Muscle of leg (tissue), 11 donors: ENCODE measurements around the gene BACE2. TPM values are rescaled to one million over a fixed set of nuclear protein-coding genes. Genes with fewer than 3 reads are reported as not detected.

Source experiments
- DNase-seq: peaks from one replicate; pipeline ENCODE4 v3.0.0; 2013
- H3K27ac ChIP-seq: one replicate; pipeline ENCODE4 v1.5.1; 2013; ENCODE audit warnings: mild to moderate bottlenecking, low read length, control low read depth
- H3K27me3 ChIP-seq: one replicate; pipeline ENCODE4 v1.6.1; 2013; ENCODE audit warnings: low read length; ENCODE audit not compliant: control insufficient read depth, insufficient read depth
- H3K36me3 ChIP-seq: one replicate; pipeline ENCODE4 v1.6.1; 2013; ENCODE audit warnings: low read length; ENCODE audit not compliant: control insufficient read depth, insufficient read depth
- H3K4me1 ChIP-seq: one replicate; pipeline ENCODE4 v1.6.1; 2013; ENCODE audit warnings: low read length; ENCODE audit not compliant: control insufficient read depth, insufficient read depth
- H3K4me3 ChIP-seq: one replicate; pipeline ENCODE4 v1.5.1; 2013; ENCODE audit warnings: low read length, control low read depth
- H3K9me3 ChIP-seq: replicated peaks from 2 replicates; pipeline ENCODE4 v1.6.1; 2013; ENCODE audit warnings: low read depth, low read length; ENCODE audit not compliant: control insufficient read depth
- WGBS: methylation state at CpG from one replicate; pipeline ENCODE4 v1.1.5; 2013; ENCODE audit warnings: missing lambda C conversion rate; ENCODE audit not compliant: insufficient coverage; 5-methylcytosine and 5-hydroxymethylcytosine counted together
- polyA plus RNA-seq, 8 donors: library from polyadenylated mRNA; unstranded; fragments of 120-200 nt; gene quantifications; one replicate each; pipeline versions ENCODE4 v1.2.1 to v1.2.3, GENCODE V29; 2013; ENCODE audit warnings: inconsistent platforms in 1 of 8, low replicate concordance in 1 of 8; ENCODE audit not compliant: insufficient read length in 8 of 8, insufficient read depth in 1 of 8
- total RNA-seq: library from RNA; stranded (reverse); fragments of 120-200 nt; gene quantifications from one replicate; pipeline ENCODE4 v1.2.4, GENCODE V29; 2013

Gene BACE2
- total and polyA plus RNA-seq, 9 donors, result 28.6 to 56.1 (median 39.3) TPM

DNA sequence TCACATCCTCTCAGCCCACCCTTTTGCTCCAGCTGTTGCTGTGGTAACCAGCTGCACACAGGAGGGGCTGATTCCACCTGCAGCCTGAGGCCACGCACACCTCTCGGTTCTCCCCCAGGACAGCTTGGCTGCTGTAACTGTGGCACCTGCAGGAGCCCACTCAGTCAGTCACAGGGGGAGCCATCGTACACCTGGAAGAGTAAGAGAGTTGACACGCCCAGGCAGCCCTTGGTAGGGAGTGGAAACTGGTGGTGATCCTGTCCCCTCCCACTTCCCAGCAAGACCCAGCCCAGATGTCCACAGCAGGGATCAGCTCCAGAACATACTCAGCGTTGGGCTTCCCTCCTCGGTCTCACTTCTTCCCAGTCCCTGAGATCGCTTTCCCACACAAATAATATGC lies 32.2 kb upstream of the BACE2 start:
- H3K4me3 ChIP-seq, result no peak overlapping the region
- peak overlapping the region; percentile 65 for H3K27ac ChIP-seq
- peaks cover 30% of the 10 kb centered on the region for H3K4me1 ChIP-seq
- 48% methylated on average over 4 of the region's 7 CpGs for WGBS
- DNase-seq, result peak; percentile 64
- H3K27me3 ChIP-seq, result peaks cover 3% of the 10 kb centered on the region
- no peaks in the 10 kb centered on the region for H3K36me3 ChIP-seq
- H3K9me3 ChIP-seq, result no peaks in the 10 kb centered on the region

DNA sequence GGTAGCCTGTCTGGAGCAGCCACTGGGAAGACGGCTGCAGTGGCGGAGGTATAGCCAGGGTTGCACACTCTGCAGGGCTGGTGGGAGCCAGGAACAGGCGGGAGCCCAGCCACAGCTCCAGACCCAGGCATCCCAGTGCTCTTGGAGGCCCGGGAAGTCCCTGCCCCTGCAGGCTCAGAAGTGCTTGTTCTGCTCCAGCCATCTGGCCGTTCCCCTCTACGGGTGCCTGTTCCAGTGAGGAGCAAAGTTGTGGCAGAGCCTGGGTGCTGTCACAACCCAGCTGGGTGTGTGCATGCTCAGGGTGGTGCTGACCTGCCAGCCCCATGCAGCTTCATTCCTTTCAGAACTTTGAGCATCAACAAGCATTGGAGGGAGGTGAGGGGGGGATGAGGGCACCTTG lies 31.7 kb upstream of the BACE2 start:
- WGBS, result 69% methylated on average over 3 of the region's 6 CpGs
- H3K27ac ChIP-seq, result no peak overlapping the region
- H3K27me3 ChIP-seq, result peaks cover 3% of the 10 kb centered on the region
- no peak overlapping the region for H3K4me3 ChIP-seq
- H3K9me3 ChIP-seq, result no peaks in the 10 kb centered on the region
- no peak for DNase-seq
- H3K36me3 ChIP-seq, result no peaks in the 10 kb centered on the region
- peaks cover 36% of the 10 kb centered on the region for H3K4me1 ChIP-seq

DNA sequence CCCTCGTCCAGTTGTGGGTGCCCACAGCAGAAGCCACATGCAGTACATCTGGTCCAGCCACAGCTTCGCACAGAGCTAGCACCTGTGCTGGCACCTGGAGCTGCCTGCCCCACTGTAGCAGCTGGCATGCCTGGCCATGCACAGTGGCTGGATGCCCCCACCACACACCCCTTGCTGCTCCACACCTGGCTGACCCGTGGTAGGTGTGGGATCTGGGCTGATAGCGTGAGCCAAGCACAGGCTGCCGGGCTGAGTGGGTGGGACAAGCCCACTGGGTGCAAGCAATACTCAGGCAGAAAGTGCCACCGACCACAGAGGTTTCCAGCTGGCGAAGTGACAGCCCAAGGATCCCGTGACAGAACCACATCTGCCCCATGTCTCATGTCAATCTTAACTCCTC lies 30.6 kb upstream of the BACE2 start:
- peaks cover 44% of the 10 kb centered on the region for H3K4me1 ChIP-seq
- H3K9me3 ChIP-seq, result no peaks in the 10 kb centered on the region
- peaks cover 3% of the 10 kb centered on the region for H3K27me3 ChIP-seq
- no peak overlapping the region for H3K27ac ChIP-seq
- H3K36me3 ChIP-seq, result no peaks in the 10 kb centered on the region
- WGBS, result 87% methylated on average over 8 of the region's 8 CpGs
- DNase-seq, result no peak
- H3K4me3 ChIP-seq, result no peak overlapping the region

- no peak for DNase-seq
- H3K4me3 ChIP-seq, result no peak overlapping the region
- H3K9me3 ChIP-seq, result no peaks in the 10 kb centered on the region
- peaks cover 49% of the 10 kb centered on the region for H3K4me1 ChIP-seq
- H3K27me3 ChIP-seq, result peaks cover 3% of the 10 kb centered on the region
- H3K27ac ChIP-seq, result no peak overlapping the region
- no peaks in the 10 kb centered on the region for H3K36me3 ChIP-seq
- WGBS, result 89% methylated on average over 3 of the region's 6 CpGs
These were observed 30.1 kb upstream of the BACE2 start for GRCh38 chr21:41137889-41138288.

GRCh38 chr21:41138711-41139110 lies 29.2 kb upstream of the BACE2 start:
- H3K4me1 ChIP-seq, result peaks cover 52% of the 10 kb centered on the region
- H3K9me3 ChIP-seq, result no peaks in the 10 kb centered on the region
- DNase-seq, result no peak
- H3K27me3 ChIP-seq, result peaks cover 3% of the 10 kb centered on the region
- H3K27ac ChIP-seq, result no peak overlapping the region
- no peak overlapping the region for H3K4me3 ChIP-seq
- WGBS, result 95% methylated on average over 6 of the region's 6 CpGs
- H3K36me3 ChIP-seq, result no peaks in the 10 kb centered on the region

DNA sequence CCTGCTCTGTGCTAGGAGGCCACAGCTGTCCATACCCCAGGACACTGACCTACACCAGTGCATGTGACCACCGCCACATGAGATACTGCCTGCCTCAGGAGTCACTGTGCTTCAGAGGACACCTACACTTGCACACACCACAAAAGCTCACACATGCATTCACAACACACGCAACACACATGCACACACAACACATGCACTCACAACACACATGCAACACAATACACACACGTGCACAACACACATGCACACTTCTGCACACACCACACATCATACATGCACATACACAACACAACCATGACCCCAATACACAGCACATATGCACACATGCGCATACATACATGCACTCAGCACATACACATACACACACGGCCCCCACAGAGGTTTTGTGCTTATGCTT lies 28.7 kb upstream of the BACE2 start:
- Histone ChIP-seq H3K27ac (no peak overlapping the region), H3K4me3 (no peak overlapping the region), H3K9me3 (no peaks in the 10 kb centered on the region), H3K27me3 (peaks cover 3% of the 10 kb centered on the region), H3K4me1 (peaks cover 52% of the 10 kb centered on the region), H3K36me3 (no peaks in the 10 kb centered on the region)
- no peak for DNase-seq
- 90% methylated on average over 5 of the region's 5 CpGs for WGBS

GRCh38 chr21:41139951-41140350 lies 28.0 kb upstream of the BACE2 start:
- WGBS, result 93% methylated on average over 10 of the region's 12 CpGs
- no peak overlapping the region for H3K4me3 ChIP-seq

GRCh38 chr21:41141031-41141457 lies 26.9 kb upstream of the BACE2 start:
- H3K36me3 ChIP-seq, result no peaks in the 10 kb centered on the region
- WGBS, result 33% methylated on average over 2 of the region's 2 CpGs
- H3K4me3 ChIP-seq, result no peak overlapping the region
- H3K27ac ChIP-seq, result no peak overlapping the region
- DNase-seq, result no peak
- H3K4me1 ChIP-seq, result peaks cover 42% of the 10 kb centered on the region
- H3K27me3 ChIP-seq, result peaks cover 3% of the 10 kb centered on the region
- H3K9me3 ChIP-seq, result no peaks in the 10 kb centered on the region

More at GRCh38 chr21:41139951-41140350, 28.0 kb upstream of the BACE2 start:
- Histone ChIP-seq H3K27ac (no peak overlapping the region), H3K9me3 (no peaks in the 10 kb centered on the region), H3K4me1 (peaks cover 50% of the 10 kb centered on the region), H3K36me3 (no peaks in the 10 kb centered on the region), H3K27me3 (peaks cover 3% of the 10 kb centered on the region)
- no peak for DNase-seq

DNA sequence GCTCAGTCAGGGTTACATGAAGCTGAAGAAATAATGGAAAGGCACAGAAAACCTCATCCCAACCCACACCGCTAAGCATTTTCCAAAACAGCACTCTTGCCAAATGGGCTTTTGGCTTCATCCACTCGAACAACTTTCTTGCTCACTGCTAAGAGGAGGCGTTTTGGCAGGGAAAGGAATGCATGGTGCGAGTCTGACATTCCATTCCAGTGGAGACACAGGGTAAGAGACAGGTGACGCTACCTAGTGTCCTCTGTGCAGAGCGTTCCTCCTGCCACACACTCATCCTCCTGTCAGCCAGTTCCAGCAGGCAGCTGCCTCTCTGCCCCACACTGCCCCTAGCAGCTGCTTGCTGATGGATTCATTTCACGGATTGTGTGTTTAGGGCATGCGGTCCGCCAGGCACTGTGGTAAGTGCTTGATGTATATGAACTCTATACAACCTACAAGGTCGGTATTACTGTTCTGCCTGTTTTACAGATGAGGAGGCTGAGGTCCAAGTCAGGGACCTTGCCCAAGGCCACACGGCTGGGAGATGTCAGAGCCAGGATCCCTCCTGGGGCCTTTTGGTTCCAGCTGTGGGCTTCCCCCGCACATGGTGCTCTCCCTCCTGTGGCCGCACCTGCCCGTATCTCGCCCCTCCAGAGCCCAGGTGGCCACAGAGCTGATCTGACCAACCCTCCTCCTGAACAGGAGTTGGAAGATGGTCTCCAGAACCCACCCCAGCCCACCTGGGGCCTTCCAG lies 25.7 kb upstream of the BACE2 start:
- H3K9me3 ChIP-seq, result peaks cover 2% of the 10 kb centered on the region
- WGBS, result 43% methylated on average over 8 of the region's 15 CpGs
- H3K4me3 ChIP-seq, result no peak overlapping the region
- no peaks in the 10 kb centered on the region for H3K27me3 ChIP-seq
- no peaks in the 10 kb centered on the region for H3K36me3 ChIP-seq
- no peak overlapping the region for H3K27ac ChIP-seq
- H3K4me1 ChIP-seq, result peaks cover 38% of the 10 kb centered on the region
- DNase-seq, result peak; percentile 90

DNA sequence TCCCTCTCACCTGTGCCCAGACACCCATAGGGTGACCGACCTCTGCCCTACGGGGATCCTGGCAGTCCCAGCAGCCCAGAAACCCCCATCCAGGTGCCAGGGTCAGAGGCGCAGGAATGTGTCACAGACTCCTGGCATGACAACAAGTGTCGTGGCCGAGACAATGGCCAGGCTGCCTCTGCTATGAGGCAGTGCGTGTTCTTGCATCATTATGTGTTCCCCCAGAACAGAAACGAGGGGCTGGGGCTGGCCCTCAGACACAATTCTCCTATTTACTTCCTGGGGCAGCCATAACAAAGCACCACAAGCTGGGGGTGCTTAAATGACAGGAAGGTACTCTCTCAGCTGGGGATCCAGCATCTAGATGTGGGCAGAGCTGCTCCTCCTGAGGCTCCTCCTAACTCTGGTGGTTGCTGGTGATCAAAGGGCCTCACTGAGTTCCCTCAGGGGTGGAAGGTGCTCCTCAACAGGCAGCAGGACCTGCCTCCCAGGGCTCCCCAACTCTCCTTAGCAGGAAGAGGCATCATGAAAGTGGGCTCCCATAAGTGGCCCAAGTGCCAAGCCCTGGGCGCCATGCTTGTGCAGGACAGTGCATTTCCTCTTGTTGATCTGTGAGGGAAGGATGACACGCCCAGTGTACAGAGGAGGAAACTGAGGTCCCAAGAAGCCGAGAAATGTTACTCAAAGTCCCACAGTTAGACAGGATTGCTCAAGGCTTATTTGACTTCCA lies 24.2 kb upstream of the BACE2 start:
- Histone ChIP-seq H3K27ac (no peak overlapping the region), H3K36me3 (no peaks in the 10 kb centered on the region), H3K27me3 (no peaks in the 10 kb centered on the region), H3K4me3 (no peak overlapping the region), H3K4me1 (peaks cover 48% of the 10 kb centered on the region), H3K9me3 (peaks cover 2% of the 10 kb centered on the region)
- no peak for DNase-seq
- 94% methylated on average over 6 of the region's 10 CpGs for WGBS
